Astrocyte (in vitro differentiated cells and primary cell): ENCODE measurements around the gene FOXO6. TPM values are rescaled to one million over a fixed set of nuclear protein-coding genes. Genes with fewer than 3 reads are reported as not detected.
A peak's percentile ranks its signal among the peaks of the same experiment; 100 is the strongest.

Experiments
- DNase-seq: peaks from one replicate; pipeline ENCODE4 v3.0.0-alpha.2; 2010; ENCODE audit warnings: low read depth
- FAIRE-seq: peaks from 2 replicates; lab custom pipeline; 2011; peaks lifted over from hg19 to GRCh38; lab: Jason Lieb, UNC
- H2AFZ ChIP-seq: 2 replicates; pipeline ENCODE4 v1.6.0; 2012; ENCODE audit warnings: low read depth, low read length, inconsistent platforms
- H3K27ac ChIP-seq: 2 replicates; pipeline ENCODE4 v1.5.1; 2011; ENCODE audit warnings: low read depth, low read length, inconsistent platforms
- H3K27me3 ChIP-seq: 2 replicates; pipeline ENCODE4 v1.6.0; 2011; ENCODE audit warnings: low read length, inconsistent platforms; ENCODE audit not compliant: insufficient read depth
- H3K36me3 ChIP-seq: 2 replicates; pipeline ENCODE4 v1.5.1; 2011; ENCODE audit warnings: low read length, inconsistent platforms; ENCODE audit not compliant: insufficient read depth
- H3K4me1 ChIP-seq: 2 replicates; pipeline ENCODE4 v1.5.1; 2011; ENCODE audit warnings: low read length, inconsistent platforms; ENCODE audit not compliant: insufficient read depth
- H3K4me2 ChIP-seq: 2 replicates; pipeline ENCODE4 v1.6.0; 2012; ENCODE audit warnings: low read length, inconsistent platforms
- H3K4me3 ChIP-seq: 2 replicates; pipeline ENCODE4 v1.5.1; 2011; ENCODE audit warnings: low read depth, mild to moderate bottlenecking, low read length, inconsistent platforms; ENCODE audit not compliant: insufficient read depth
- H3K79me2 ChIP-seq: 2 replicates; pipeline ENCODE4 v1.6.0; 2012; ENCODE audit warnings: mild to moderate bottlenecking, low read length, inconsistent platforms; ENCODE audit not compliant: insufficient read depth
- H3K9ac ChIP-seq: 2 replicates; pipeline ENCODE4 v1.6.0; 2012; ENCODE audit warnings: mild to moderate bottlenecking, low read length, inconsistent platforms
- H3K9me3 ChIP-seq: 2 replicates; pipeline ENCODE4 v1.5.1; 2012; ENCODE audit warnings: low read depth, mild to moderate bottlenecking, low read length, inconsistent platforms; ENCODE audit not compliant: insufficient read depth
- H4K20me1 ChIP-seq: 2 replicates; pipeline ENCODE4 v1.6.0; 2012; ENCODE audit warnings: low read length, inconsistent platforms; ENCODE audit not compliant: insufficient read depth
- H3K27ac Mint-ChIP-seq: one replicate; pipeline ENCODE4 v1.8.0; 2021; ENCODE audit warnings: mild to moderate bottlenecking, mixed read lengths; ENCODE audit not compliant: unreplicated experiment
- H3K27me3 Mint-ChIP-seq: one replicate; pipeline ENCODE4 v1.8.0; 2021; ENCODE audit warnings: low read depth, mixed read lengths; ENCODE audit not compliant: unreplicated experiment
- H3K36me3 Mint-ChIP-seq: one replicate; pipeline ENCODE4 v1.8.0; 2021; ENCODE audit warnings: low read depth, mixed read lengths; ENCODE audit not compliant: unreplicated experiment
- H3K4me1 Mint-ChIP-seq: one replicate; pipeline ENCODE4 v1.8.0; 2021; ENCODE audit warnings: low read depth, mixed read lengths; ENCODE audit not compliant: unreplicated experiment
- H3K4me3 Mint-ChIP-seq: one replicate; pipeline ENCODE4 v1.8.0; 2021; ENCODE audit warnings: mild to moderate bottlenecking, moderate library complexity, mixed read lengths; ENCODE audit not compliant: unreplicated experiment
- H3K9me3 Mint-ChIP-seq: one replicate; pipeline ENCODE4 v1.8.0; 2021; ENCODE audit warnings: mild to moderate bottlenecking, mixed read lengths; ENCODE audit not compliant: unreplicated experiment
- EZH2 ChIP-seq: IDR thresholded peaks from 2 replicates; pipeline ENCODE4 v1.6.1; 2012; ENCODE audit warnings: mild to moderate bottlenecking, low read length, inconsistent platforms; ENCODE audit not compliant: insufficient read depth
- total RNA-seq: library from RNA; stranded (reverse); gene quantifications from 2 replicates; pipeline ENCODE4 v1.2.1, GENCODE V29; 2021
- TF ChIP-seq, protein P1 (sequence below): IDR thresholded peaks from 2 replicates; pipeline ENCODE4 v1.5.1; 2011; ENCODE audit warnings: low read depth, mild to moderate bottlenecking, inconsistent platforms, low read length, moderate library complexity; ENCODE audit not compliant: insufficient read depth

The FOXO6 gene
- total RNA-seq, 1 donor from 2014 or later = 1.2 TPM

GRCh38 chr1:41382480-41383090 is 21.4 kb downstream of the FOXO6 start:
- no peak overlapping the region for H3K27ac ChIP-seq
- H3K4me1 Mint-ChIP-seq = peaks cover 3% of the 10 kb centered on the region
- no peaks in the 10 kb centered on the region for H4K20me1 ChIP-seq
- H3K9me3 ChIP-seq = no peaks in the 10 kb centered on the region
- H3K36me3 ChIP-seq = no peaks in the 10 kb centered on the region
- H3K4me3 ChIP-seq = peak overlapping the region; percentile 37
- peak overlapping the region; percentile 61 for H3K9ac ChIP-seq
- TF ChIP-seq, protein P1, sequence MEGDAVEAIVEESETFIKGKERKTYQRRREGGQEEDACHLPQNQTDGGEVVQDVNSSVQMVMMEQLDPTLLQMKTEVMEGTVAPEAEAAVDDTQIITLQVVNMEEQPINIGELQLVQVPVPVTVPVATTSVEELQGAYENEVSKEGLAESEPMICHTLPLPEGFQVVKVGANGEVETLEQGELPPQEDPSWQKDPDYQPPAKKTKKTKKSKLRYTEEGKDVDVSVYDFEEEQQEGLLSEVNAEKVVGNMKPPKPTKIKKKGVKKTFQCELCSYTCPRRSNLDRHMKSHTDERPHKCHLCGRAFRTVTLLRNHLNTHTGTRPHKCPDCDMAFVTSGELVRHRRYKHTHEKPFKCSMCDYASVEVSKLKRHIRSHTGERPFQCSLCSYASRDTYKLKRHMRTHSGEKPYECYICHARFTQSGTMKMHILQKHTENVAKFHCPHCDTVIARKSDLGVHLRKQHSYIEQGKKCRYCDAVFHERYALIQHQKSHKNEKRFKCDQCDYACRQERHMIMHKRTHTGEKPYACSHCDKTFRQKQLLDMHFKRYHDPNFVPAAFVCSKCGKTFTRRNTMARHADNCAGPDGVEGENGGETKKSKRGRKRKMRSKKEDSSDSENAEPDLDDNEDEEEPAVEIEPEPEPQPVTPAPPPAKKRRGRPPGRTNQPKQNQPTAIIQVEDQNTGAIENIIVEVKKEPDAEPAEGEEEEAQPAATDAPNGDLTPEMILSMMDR = no peak
- no peak for TF ChIP-seq EZH2
- H3K27me3 ChIP-seq = peaks cover 37% of the 10 kb centered on the region
- H3K9me3 Mint-ChIP-seq = peaks cover 2% of the 10 kb centered on the region
- FAIRE-seq (no peak), DNase-seq (no peak)
- H3K4me2 ChIP-seq = peak overlapping the region; percentile 77
- H2AFZ ChIP-seq = peak overlapping the region; percentile 86
- H3K4me1 ChIP-seq = no peaks in the 10 kb centered on the region
- H3K27me3 Mint-ChIP-seq = peaks cover 74% of the 10 kb centered on the region
- no peaks in the 10 kb centered on the region for H3K79me2 ChIP-seq
- no peak overlapping the region for H3K4me3 Mint-ChIP-seq
- peaks cover 3% of the 10 kb centered on the region for H3K36me3 Mint-ChIP-seq
- no peak overlapping the region for H3K27ac Mint-ChIP-seq

- Mint-ChIP-seq H3K9me3 (peaks cover 2% of the 10 kb centered on the region), H3K4me3 (no peak overlapping the region), H3K27me3 (peaks cover 74% of the 10 kb centered on the region), H3K27ac (no peak overlapping the region), H3K36me3 (peaks cover 3% of the 10 kb centered on the region), H3K4me1 (peaks cover 7% of the 10 kb centered on the region)
- Histone ChIP-seq H3K9ac (peak overlapping the region; percentile 61), H3K27me3 (peaks cover 37% of the 10 kb centered on the region), H3K4me2 (peak overlapping the region; percentile 77), H3K9me3 (no peaks in the 10 kb centered on the region), H3K36me3 (no peaks in the 10 kb centered on the region), H3K27ac (no peak overlapping the region), H3K79me2 (no peaks in the 10 kb centered on the region), H3K4me3 (peak overlapping the region; percentile 37), H3K4me1 (no peaks in the 10 kb centered on the region), H4K20me1 (no peaks in the 10 kb centered on the region), H2AFZ (peak overlapping the region; percentile 86)
- no peak for FAIRE-seq
- peak; percentile 36 for DNase-seq
- TF ChIP-seq, protein P1 = no peak
- TF ChIP-seq EZH2 = no peak
These were observed 22.0 kb downstream of the FOXO6 start for GRCh38 chr1:41383094-41383852.

DNA sequence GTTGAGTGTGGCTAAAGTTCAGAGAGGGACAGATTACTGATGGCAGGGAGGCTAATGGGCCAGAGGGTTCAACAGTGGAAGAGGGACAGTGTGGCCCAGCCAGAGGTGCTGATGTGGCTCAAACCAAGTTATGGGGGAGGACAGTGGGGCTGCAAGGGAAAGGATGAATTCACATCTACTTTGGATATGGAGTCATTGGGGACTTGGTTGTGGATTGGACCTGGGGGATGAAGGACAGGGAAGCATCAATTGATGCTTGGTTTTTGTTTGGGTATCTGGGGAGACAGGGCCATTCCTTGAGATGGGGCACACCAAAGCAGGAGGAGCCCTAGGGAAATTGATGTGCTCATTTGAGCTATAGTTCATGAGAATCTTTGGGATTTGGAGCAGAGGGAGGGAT is 23.3 kb downstream of the FOXO6 start:
- H4K20me1 ChIP-seq = no peaks in the 10 kb centered on the region
- H3K36me3 Mint-ChIP-seq = peaks cover 3% of the 10 kb centered on the region
- no peak for FAIRE-seq
- TF ChIP-seq EZH2 = no peak
- TF ChIP-seq, protein P1 = no peak
- no peak overlapping the region for H3K9ac ChIP-seq
- H3K27me3 ChIP-seq = peaks cover 38% of the 10 kb centered on the region
- peaks cover 2% of the 10 kb centered on the region for H3K9me3 Mint-ChIP-seq
- no peak overlapping the region for H3K4me3 ChIP-seq
- no peak overlapping the region for H3K4me3 Mint-ChIP-seq
- H3K27ac ChIP-seq = no peak overlapping the region
- H3K27ac Mint-ChIP-seq = no peak overlapping the region
- H3K36me3 ChIP-seq = no peaks in the 10 kb centered on the region
- H3K27me3 Mint-ChIP-seq = peaks cover 74% of the 10 kb centered on the region
- H2AFZ ChIP-seq = no peak overlapping the region
- H3K9me3 ChIP-seq = no peaks in the 10 kb centered on the region
- H3K79me2 ChIP-seq = no peaks in the 10 kb centered on the region
- no peak overlapping the region for H3K4me2 ChIP-seq
- no peak for DNase-seq
- peaks cover 7% of the 10 kb centered on the region for H3K4me1 Mint-ChIP-seq
- no peaks in the 10 kb centered on the region for H3K4me1 ChIP-seq
